Calu3 (cell line): ENCODE results near the gene SLC3A2. TPM values are rescaled to one million over a fixed set of nuclear protein-coding genes. Genes with fewer than 3 reads are reported as not detected.

Experiments used
- Bru-seq: library from RNA; stranded (reverse); fragments of 400-500 nt; gene quantifications from one replicate; lab custom pipeline; 2021; lab: Mats Ljungman, UMichigan
- BruChase-seq, 2 experiments: library from RNA; stranded (reverse); fragments of 400-500 nt; gene quantifications; one replicate each; lab custom pipeline; 2021; lab: Mats Ljungman, UMichigan
- BruUV-seq: library from RNA; stranded (reverse); fragments of 400-500 nt; replicated peaks from 2 replicates; lab custom pipeline; 2021; lab: Mats Ljungman, UMichigan
- CTCF ChIA-PET: fragments of 300-600 bp; sonication (Branson Sonifier 250); formaldehyde crosslinking; loops from one replicate; lab custom pipeline; 2022; ENCODE audit warnings: antibody characterized with exemption; lab: Charles Lee
- DNase-seq: peaks from one replicate; pipeline ENCODE4 v3.0.0; 2022
- H3K27ac Mint-ChIP-seq: one replicate; pipeline ENCODE4 v1.8.0; 2022; ENCODE audit warnings: mixed read lengths; ENCODE audit not compliant: unreplicated experiment
- H3K27me3 Mint-ChIP-seq: one replicate; pipeline ENCODE4 v1.8.0; 2022; ENCODE audit warnings: mixed read lengths; ENCODE audit not compliant: unreplicated experiment
- H3K36me3 Mint-ChIP-seq: one replicate; pipeline ENCODE4 v1.8.0; 2022; ENCODE audit warnings: mild to moderate bottlenecking, moderate library complexity, mixed read lengths; ENCODE audit not compliant: insufficient read depth, unreplicated experiment
- H3K4me1 Mint-ChIP-seq: one replicate; pipeline ENCODE4 v1.8.0; 2022; ENCODE audit warnings: mild to moderate bottlenecking, low read depth, mixed read lengths; ENCODE audit not compliant: unreplicated experiment
- H3K4me3 Mint-ChIP-seq: one replicate; pipeline ENCODE4 v1.8.0; 2022; ENCODE audit warnings: mild to moderate bottlenecking, low read depth, moderate library complexity, mixed read lengths; ENCODE audit not compliant: unreplicated experiment
- H3K9me3 Mint-ChIP-seq: one replicate; pipeline ENCODE4 v1.8.0; 2022; ENCODE audit warnings: low read depth, mixed read lengths; ENCODE audit not compliant: unreplicated experiment
- intact Hi-C: fragments of 100-400 bp; cut with micrococcal nuclease; formaldehyde crosslinking; loops from one replicate; pipeline ENCODE4 v1.10.0; 2022; ENCODE audit not compliant: unreplicated experiment
- long read RNA-seq: library from polyadenylated mRNA; stranded (forward); transcript quantifications from one replicate; pipeline ENCODE4 v2.0.0, GENCODE V29; 2022
- total RNA-seq: library from RNA; stranded (reverse); gene quantifications from 2 replicates; pipeline ENCODE4 v1.2.3, GENCODE V29; 2022
- TF ChIP-seq, protein P1 (sequence below): fragments of 200-600 bp; IDR thresholded peaks from one replicate; pipeline ENCODE4 v1.8.0; 2022; ENCODE audit warnings: antibody characterized with exemption; ENCODE audit not compliant: unreplicated experiment

The SLC3A2 gene
- total RNA-seq (410 and 444 TPM in 2 replicates), Bru-seq, nascent RNA (percentile 90 among the genes with signal in this experiment), BruChase-seq, experiment 1, labeled RNA remaining after a 6-hour chase (percentile 93 among the genes with signal in this experiment), BruChase-seq, experiment 2, labeled RNA remaining after a 2-hour chase (percentile 94 among the genes with signal in this experiment)
- long read RNA-seq, transcript SLC3A2-204 (12 exons, 2,222 nt), result minor isoform, 26 of 725 reads
- long read RNA-seq, transcript SLC3A2-206 (11 exons, 2,084 nt), result minor isoform, 38 of 725 reads
- long read RNA-seq, transcript SLC3A2-201 (9 exons, 1,904 nt), result major isoform, 479 of 725 reads
- long read RNA-seq, transcript SLC3A2-208 (8 exons, 1,486 nt), result minor isoform, 46 of 725 reads
- long read RNA-seq, partial matches to known transcripts, result 31 of 725 reads
- long read RNA-seq, other reads (novel, unspliced or antisense), result 62 of 725 reads

- peaks cover 58% of the 10 kb centered on the region for H3K4me1 Mint-ChIP-seq
- CTCF ChIA-PET, result interaction anchor here (0.6 to 1.2 kb wide), 7 partner anchors 26 to 141 kb away, joined by 3 to 8 read pairs (median 6); partner anchors contain the start of gene WDR74
- peak within 1 kb of the TSS; percentile 100 for H3K27ac Mint-ChIP-seq
- intact Hi-C loops, result loop anchor here (2.0 kb wide), 1 partner anchor 40 kb away; no protein-coding TSS in a partner anchor
- peak; percentile 88 for DNase-seq
- H3K4me3 Mint-ChIP-seq, result peak within 1 kb of the TSS; percentile 100
- TSS peak; percentile 80 for BruUV-seq
- peaks cover 86% of the 10 kb centered on the region for H3K36me3 Mint-ChIP-seq
- peaks cover 9% of the 10 kb centered on the region for H3K27me3 Mint-ChIP-seq
- TF ChIP-seq, protein P1, sequence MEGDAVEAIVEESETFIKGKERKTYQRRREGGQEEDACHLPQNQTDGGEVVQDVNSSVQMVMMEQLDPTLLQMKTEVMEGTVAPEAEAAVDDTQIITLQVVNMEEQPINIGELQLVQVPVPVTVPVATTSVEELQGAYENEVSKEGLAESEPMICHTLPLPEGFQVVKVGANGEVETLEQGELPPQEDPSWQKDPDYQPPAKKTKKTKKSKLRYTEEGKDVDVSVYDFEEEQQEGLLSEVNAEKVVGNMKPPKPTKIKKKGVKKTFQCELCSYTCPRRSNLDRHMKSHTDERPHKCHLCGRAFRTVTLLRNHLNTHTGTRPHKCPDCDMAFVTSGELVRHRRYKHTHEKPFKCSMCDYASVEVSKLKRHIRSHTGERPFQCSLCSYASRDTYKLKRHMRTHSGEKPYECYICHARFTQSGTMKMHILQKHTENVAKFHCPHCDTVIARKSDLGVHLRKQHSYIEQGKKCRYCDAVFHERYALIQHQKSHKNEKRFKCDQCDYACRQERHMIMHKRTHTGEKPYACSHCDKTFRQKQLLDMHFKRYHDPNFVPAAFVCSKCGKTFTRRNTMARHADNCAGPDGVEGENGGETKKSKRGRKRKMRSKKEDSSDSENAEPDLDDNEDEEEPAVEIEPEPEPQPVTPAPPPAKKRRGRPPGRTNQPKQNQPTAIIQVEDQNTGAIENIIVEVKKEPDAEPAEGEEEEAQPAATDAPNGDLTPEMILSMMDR, result peak; percentile 80
- no peaks in the 10 kb centered on the region for H3K9me3 Mint-ChIP-seq
Measured at GRCh38 chr11:62880803-62881578, at the start of gene SLC3A2. Gene SLC3A2, plus strand, starts transcription at chr11:62880896. Its CDS starts 128 bp downstream, at chr11:62881024.

GRCh38 chr11:62830904-62831519, 49.7 kb upstream of the SLC3A2 start:
- CTCF ChIA-PET, result no interaction called here
- H3K27ac Mint-ChIP-seq, result peak overlapping the region; percentile 92
- H3K4me1 Mint-ChIP-seq, result peaks cover 10% of the 10 kb centered on the region
- no peaks in the 10 kb centered on the region for H3K27me3 Mint-ChIP-seq
- DNase-seq, result no peak
- no peaks in the 10 kb centered on the region for H3K9me3 Mint-ChIP-seq
- TF ChIP-seq, protein P1, result no peak
- no TSS peak for BruUV-seq
- intact Hi-C loops, result no loop called here
- H3K4me3 Mint-ChIP-seq, result peak overlapping the region; percentile 85
- peaks cover 78% of the 10 kb centered on the region for H3K36me3 Mint-ChIP-seq

DNA sequence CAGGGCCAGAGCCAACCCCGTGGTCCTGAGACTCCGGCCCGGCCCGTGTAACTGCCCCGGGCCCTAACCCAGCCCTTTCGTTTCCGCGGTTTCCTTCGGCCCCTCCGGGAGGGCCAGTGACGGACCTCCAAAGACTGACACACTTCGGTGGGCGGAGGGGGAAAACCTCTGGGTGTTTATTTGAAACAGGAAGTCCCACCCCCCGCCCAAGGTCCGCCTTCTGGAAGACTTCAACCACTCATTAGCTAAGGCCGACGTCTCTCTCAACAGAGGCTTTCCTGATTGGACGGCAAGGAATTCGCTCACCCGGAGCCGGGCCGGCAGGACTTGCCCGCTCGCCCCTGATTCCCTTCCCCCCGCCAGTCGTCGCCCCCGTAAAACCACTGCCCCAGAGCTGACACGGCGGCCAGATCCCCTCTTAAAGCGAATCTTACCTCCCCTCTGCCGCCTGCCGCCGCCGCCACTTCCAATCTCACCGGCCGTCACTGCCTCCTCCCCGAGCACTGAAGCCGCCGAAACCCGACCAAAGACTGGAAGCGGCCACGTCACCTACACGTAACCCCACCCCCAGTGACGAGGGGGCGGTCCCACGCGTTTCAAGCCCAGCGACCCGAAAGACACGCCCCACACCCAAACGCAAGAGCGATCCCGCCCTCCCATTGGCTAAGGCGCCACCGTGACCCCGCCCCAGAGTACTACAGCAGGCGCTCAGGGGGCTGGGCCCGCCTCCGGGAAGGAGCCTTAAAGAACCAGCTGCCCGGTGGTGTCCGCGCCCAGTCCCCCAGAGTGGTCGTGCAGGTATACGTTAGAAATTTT, 49.0 kb upstream of the SLC3A2 start, which contains the start of gene STX5:
Gene STX5 (minus strand): TSS at position 532 of the 816 bp plus-strand sequence. CDS start 808 bp downstream, outside the sequence.
- BruUV-seq, result TSS peak; percentile 40
- Mint-ChIP-seq H3K4me3 (peak within 1 kb of the TSS; percentile 85), H3K9me3 (no peaks in the 10 kb centered on the region), H3K4me1 (peaks cover 10% of the 10 kb centered on the region), H3K36me3 (peaks cover 71% of the 10 kb centered on the region), H3K27me3 (no peaks in the 10 kb centered on the region), H3K27ac (peak within 1 kb of the TSS; percentile 92)
- CTCF ChIA-PET, result interaction anchor here (0.6 to 1.1 kb wide), 4 partner anchors 45 to 679 kb away, joined by 3 to 7 read pairs (median 3); no protein-coding TSS in a partner anchor
- DNase-seq, result peak; percentile 99
- intact Hi-C loops, result no loop called here
- TF ChIP-seq, protein P1, result no peak
